ENCODE measurements around the gene RASGRP1. TPM values are rescaled to one million over a fixed set of nuclear protein-coding genes. Genes with fewer than 3 reads are reported as not detected.

Gene RASGRP1
- total RNA-seq, 1 experiment from 2014 or later = 1.6 TPM

- ChIA-PET RAD21 (ENCODE audit: low non-redundant PET in 1 of 2, low total read pairs in 2 of 2, uncharacterized antibody in 2 of 2, unreplicated experiment in 2 of 2) (no interaction called here), POLR2A (no interaction called here), CTCF (interaction anchor here (1.7 kb wide), 1 partner anchor 200 kb away, joined by 5 read pairs; no protein-coding TSS in a partner anchor)
- Histone ChIP-seq H3K9me3 (ENCODE audit: control insufficient read depth in 1 of 2, insufficient read depth in 1 of 2, low read depth in 1 of 2, low read length in 2 of 2) (no peaks in the 10 kb centered on the region), H3K27ac (ENCODE audit: low read depth, low read length) (no peak overlapping the region), H3K27me3 (ENCODE audit: insufficient read depth, low read length) (no peaks in the 10 kb centered on the region), H3K4me3 (replicated peaks in 1 of 2; ENCODE audit: low read depth in 1 of 2, low read length in 2 of 2) (no peak overlapping the region), H3K9me2 (ENCODE audit: insufficient read depth) (no peaks in the 10 kb centered on the region), H3K36me3 (ENCODE audit: control insufficient read depth in 1 of 2, insufficient read depth in 2 of 2, low read length in 2 of 2) (0 out of 4 replicates have a peak, but pooled peaks cover 2 to 4% of the 10 kb centered on the region in 2 experiments), H3K9ac (ENCODE audit: low read length) (no peak overlapping the region), H2AFZ (ENCODE audit: low read depth, low read length, poor library complexity, severe bottlenecking) (no peak overlapping the region), H3K4me2 (ENCODE audit: low read length) (no peak overlapping the region), H4K20me1 (ENCODE audit: insufficient read depth) (no peaks in the 10 kb centered on the region; the same call in 1 of the 2 replicates), H3K79me2 (ENCODE audit: insufficient read depth, low read length) (no peaks in the 10 kb centered on the region), H3K4me1 (ENCODE audit: control insufficient read depth in 1 of 2, insufficient read depth in 2 of 2, low read length in 2 of 2) (no peaks in the 10 kb centered on the region)
- no peak for DNase-seq (ENCODE audit: low read depth, low spot score)
- no TSS peak for BruUV-seq (replicated peaks)
- no peak for ATAC-seq
- TF ChIP-seq MAX (IDR thresholded peaks at IDR 0.05) (no peak), SIN3A (IDR thresholded peaks at IDR 0.05; ENCODE audit: low read depth) (no peak)
- intact Hi-C loops (cut with micrococcal nuclease) = no loop called here
Measured at GRCh38 chr15:38490242-38490922, 74.2 kb downstream of the RASGRP1 start.

- Histone ChIP-seq H3K79me2 (ENCODE audit: insufficient read depth, low read length) (no peaks in the 10 kb centered on the region), H3K36me3 (ENCODE audit: control insufficient read depth in 1 of 2, insufficient read depth in 2 of 2, low read length in 2 of 2) (peaks cover 8% of the 10 kb centered on the region in 2 experiments; a peak in 1 of 4 replicates), H3K4me1 (ENCODE audit: control insufficient read depth in 1 of 2, insufficient read depth in 2 of 2, low read length in 2 of 2) (no peaks in the 10 kb centered on the region), H3K4me3 (replicated peaks in 1 of 2; ENCODE audit: low read depth in 1 of 2, low read length in 2 of 2) (no peak overlapping the region), H2AFZ (ENCODE audit: low read depth, low read length, poor library complexity, severe bottlenecking) (no peak overlapping the region), H3K9ac (ENCODE audit: low read length) (no peak overlapping the region), H3K27me3 (ENCODE audit: insufficient read depth, low read length) (no peaks in the 10 kb centered on the region), H4K20me1 (ENCODE audit: insufficient read depth) (no peaks in the 10 kb centered on the region; the same call in 1 of the 2 replicates), H3K4me2 (ENCODE audit: low read length) (no peak overlapping the region), H3K9me2 (ENCODE audit: insufficient read depth) (no peaks in the 10 kb centered on the region), H3K9me3 (ENCODE audit: control insufficient read depth in 1 of 2, insufficient read depth in 1 of 2, low read depth in 1 of 2, low read length in 2 of 2) (no peaks in the 10 kb centered on the region), H3K27ac (ENCODE audit: low read depth, low read length) (no peak overlapping the region)
- CTCF ChIA-PET = no interaction called here
- BruUV-seq (replicated peaks) = no TSS peak
- no peak for ATAC-seq
- no peak for DNase-seq (ENCODE audit: low read depth, low spot score)
- intact Hi-C loops (cut with micrococcal nuclease) = no loop called here
- RAD21 ChIA-PET (ENCODE audit: low non-redundant PET in 1 of 2, low total read pairs in 2 of 2, uncharacterized antibody in 2 of 2, unreplicated experiment in 2 of 2) = no interaction called here
- POLR2A ChIA-PET = no interaction called here
- TF ChIP-seq CBX3 (IDR thresholded peaks at IDR 0.05; ENCODE audit: low read depth) = no peak
- TF ChIP-seq EZH2 (IDR thresholded peaks at IDR 0.05) = no peak
- no peak for TF ChIP-seq POLR2AphosphoS5 (IDR thresholded peaks at IDR 0.05; ENCODE audit: low read depth, low read length)
Measured at GRCh38 chr15:38487378-38487777, 77.2 kb downstream of the RASGRP1 start.

All from HCT116 (cell line).